ENCODE measurements around the gene KDM2B. TPM values are rescaled to one million over a fixed set of nuclear protein-coding genes. Genes with fewer than 3 reads are reported as not detected.
"Not testable (repeated sequence)": the region's sequence is repeated elsewhere in the genome, so short reads cannot be mapped to it uniquely, and the experiment has no call there.

KDM2B gene
- total RNA-seq, 1 experiment from 2014 or later = 45.1 TPM

- no peak overlapping the region for H3K4me2 ChIP-seq
- H3K79me2 ChIP-seq (ENCODE audit: low read depth) = no peaks in the 10 kb centered on the region
- intact Hi-C loops (cut with micrococcal nuclease; ENCODE audit: unreplicated experiment) = no loop called here
- no peak for TF ChIP-seq CTCF (conservative IDR thresholded peaks at IDR 0.05)
- H3K36me3 ChIP-seq (ENCODE audit: low read depth) = no peaks in the 10 kb centered on the region
- H3K9me3 ChIP-seq (ENCODE audit: insufficient read depth, low read depth) = no peaks in the 10 kb centered on the region
- no peaks in the 10 kb centered on the region for H3K4me1 ChIP-seq (replicated peaks; ENCODE audit: insufficient read depth)
- H2AFZ ChIP-seq = no peak overlapping the region
- POLR2A ChIA-PET (ENCODE audit: unreplicated experiment) = no interaction called here
- no peak overlapping the region for H3K27ac ChIP-seq
- no TSS peak for BruUV-seq (replicated peaks)
- no peak overlapping the region for H3K4me3 ChIP-seq
- DNase-seq = no peak
- no peaks in the 10 kb centered on the region; the same call in 1 of the 2 replicates for H3F3A ChIP-seq (ENCODE audit: insufficient read depth, low read depth)
- H4K20me1 ChIP-seq (ENCODE audit: insufficient read depth) = no peaks in the 10 kb centered on the region
- H3K9me2 ChIP-seq (ENCODE audit: insufficient read depth) = no peaks in the 10 kb centered on the region
- no peaks in the 10 kb centered on the region for H3K27me3 ChIP-seq (ENCODE audit: insufficient read depth, low read depth)
- CTCF ChIA-PET = no interaction called here
Observed at GRCh38 chr12:121484967-121485366, 95.9 kb downstream of the KDM2B start.

- POLR2A ChIA-PET (ENCODE audit: unreplicated experiment) = not testable (repeated sequence)
Observed at GRCh38 chr12:121484564-121484963, 96.3 kb downstream of the KDM2B start.

GRCh38 chr12:121483949-121484348 is 96.9 kb downstream of the KDM2B start:
- POLR2A ChIA-PET (ENCODE audit: unreplicated experiment) = no interaction called here
- H3F3A ChIP-seq (ENCODE audit: insufficient read depth, low read depth) = no peaks in the 10 kb centered on the region; the same call in 1 of the 2 replicates
- no peaks in the 10 kb centered on the region for H3K79me2 ChIP-seq (ENCODE audit: low read depth)
- no TSS peak for BruUV-seq (replicated peaks)
- CTCF ChIA-PET = no interaction called here
- no peak overlapping the region for H3K4me2 ChIP-seq
- H3K9me3 ChIP-seq (ENCODE audit: insufficient read depth, low read depth) = no peaks in the 10 kb centered on the region
- no peaks in the 10 kb centered on the region for H3K27me3 ChIP-seq (ENCODE audit: insufficient read depth, low read depth)
- H3K27ac ChIP-seq = no peak overlapping the region
- H3K4me3 ChIP-seq = no peak overlapping the region
- no peak for DNase-seq
- no peaks in the 10 kb centered on the region for H3K36me3 ChIP-seq (ENCODE audit: low read depth)
- H3K4me1 ChIP-seq (replicated peaks; ENCODE audit: insufficient read depth) = no peaks in the 10 kb centered on the region
- TF ChIP-seq CTCF (conservative IDR thresholded peaks at IDR 0.05) = no peak
- no peak for TF ChIP-seq EZH2 (IDR thresholded peaks at IDR 0.05; ENCODE audit: low read depth)
- no peaks in the 10 kb centered on the region for H3K9me2 ChIP-seq (ENCODE audit: insufficient read depth)
- no peaks in the 10 kb centered on the region for H4K20me1 ChIP-seq (ENCODE audit: insufficient read depth)
- intact Hi-C loops (cut with micrococcal nuclease; ENCODE audit: unreplicated experiment) = no loop called here
- no peak overlapping the region for H2AFZ ChIP-seq

More at GRCh38 chr12:121484564-121484963, 96.3 kb downstream of the KDM2B start:
- H3K27me3 ChIP-seq (ENCODE audit: insufficient read depth, low read depth); H3K4me1 ChIP-seq (replicated peaks; ENCODE audit: insufficient read depth); H3K27ac ChIP-seq; H3K9me3 ChIP-seq (ENCODE audit: insufficient read depth, low read depth); H3F3A ChIP-seq (ENCODE audit: insufficient read depth, low read depth); intact Hi-C loops (cut with micrococcal nuclease; ENCODE audit: unreplicated experiment); H3K9me2 ChIP-seq (ENCODE audit: insufficient read depth); CTCF ChIA-PET; BruUV-seq (replicated peaks); DNase-seq; H3K4me3 ChIP-seq; H2AFZ ChIP-seq; H4K20me1 ChIP-seq (ENCODE audit: insufficient read depth); H3K36me3 ChIP-seq (ENCODE audit: low read depth); H3K4me2 ChIP-seq; H3K79me2 ChIP-seq (ENCODE audit: low read depth): not testable (repeated sequence)

GRCh38 chr12:121476477-121476876 is 104.3 kb downstream of the KDM2B start:
- Histone ChIP-seq H3K4me3 (no peak overlapping the region), H2AFZ (no peak overlapping the region), H3K79me2 (ENCODE audit: low read depth) (no peaks in the 10 kb centered on the region), H3K27ac (no peak overlapping the region), H3K27me3 (ENCODE audit: insufficient read depth, low read depth) (no peaks in the 10 kb centered on the region), H3F3A (ENCODE audit: insufficient read depth, low read depth) (no peaks in the 10 kb centered on the region; the same call in 1 of the 2 replicates), H4K20me1 (ENCODE audit: insufficient read depth) (no peaks in the 10 kb centered on the region), H3K9me3 (ENCODE audit: insufficient read depth, low read depth) (no peaks in the 10 kb centered on the region), H3K4me1 (replicated peaks; ENCODE audit: insufficient read depth) (no peaks in the 10 kb centered on the region), H3K4me2 (no peak overlapping the region), H3K36me3 (ENCODE audit: low read depth) (no peaks in the 10 kb centered on the region), H3K9me2 (ENCODE audit: insufficient read depth) (no peaks in the 10 kb centered on the region)
- intact Hi-C loops (cut with micrococcal nuclease; ENCODE audit: unreplicated experiment) = no loop called here
- TF ChIP-seq CTCF (conservative IDR thresholded peaks at IDR 0.05) (no peak), EZH2 (IDR thresholded peaks at IDR 0.05; ENCODE audit: low read depth) (no peak)
- CTCF ChIA-PET = no interaction called here
- POLR2A ChIA-PET (ENCODE audit: unreplicated experiment) = no interaction called here
- BruUV-seq (replicated peaks) = no TSS peak
- DNase-seq = no peak
